Hepatocyte (in vitro differentiated cells): ENCODE results near the gene DNAJB5.

ENCODE experiments used
- CTCF ChIP-seq: fragments of 200-600 bp; sonication (generic); IDR thresholded peaks from 2 replicates; pipeline ENCODE4 v1.5.1; 2016; ENCODE audit warnings: antibody characterized with exemption, mild to moderate bottlenecking; ENCODE audit not compliant: poor library complexity
- EZH2 ChIP-seq: fragments of 200-600 bp; sonication (generic); IDR thresholded peaks from 2 replicates; pipeline ENCODE4 v1.6.1; 2016; ENCODE audit warnings: antibody characterized with exemption, mild to moderate bottlenecking, borderline replicate concordance

GRCh38 chr9:34994260-34994899, 4.8 kb downstream of the DNAJB5 start:
- TF ChIP-seq CTCF, result peak; percentile 58
- TF ChIP-seq EZH2, result no peak
